A673 (cell line): Measurements from ENCODE around the gene CLASP2.

Source experiments
- EZH2 ChIP-seq: fragments of 200-600 bp; sonication (generic); IDR thresholded peaks from 2 replicates; pipeline ENCODE4 v1.6.1; 2017; ENCODE audit warnings: borderline replicate concordance, low read depth, mild to moderate bottlenecking, mixed read lengths, antibody characterized with exemption, low read length; ENCODE audit not compliant: poor library complexity, severe bottlenecking
- TF ChIP-seq, protein P1 (sequence below): fragments of 300-800, 200-600 bp; sonication (generic); conservative IDR thresholded peaks from 2 replicates; pipeline ENCODE4 v1.5.1; 2017; ENCODE audit warnings: low read depth, mild to moderate bottlenecking, antibody characterized with exemption, low read length, moderate library complexity, mixed read lengths

DNA sequence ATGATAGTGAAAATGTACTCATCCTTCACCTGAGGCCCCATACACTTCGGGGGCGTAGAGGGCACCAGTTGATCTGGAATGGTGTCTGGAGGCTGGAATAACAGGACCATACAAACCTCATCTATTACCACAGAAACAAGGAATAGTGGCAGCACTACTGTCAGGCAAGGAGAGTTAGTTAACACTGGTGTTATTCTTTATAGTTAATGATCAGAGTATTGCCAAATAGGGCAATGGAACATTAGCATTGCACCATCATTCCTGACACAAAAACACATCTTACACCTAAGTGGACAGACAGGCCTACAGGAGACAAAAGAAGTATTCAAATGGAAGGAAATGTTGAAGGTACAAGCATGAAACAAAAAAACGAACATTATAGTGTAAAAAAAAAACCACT is 140.9 kb downstream of the CLASP2 start:
- TF ChIP-seq, protein P1, sequence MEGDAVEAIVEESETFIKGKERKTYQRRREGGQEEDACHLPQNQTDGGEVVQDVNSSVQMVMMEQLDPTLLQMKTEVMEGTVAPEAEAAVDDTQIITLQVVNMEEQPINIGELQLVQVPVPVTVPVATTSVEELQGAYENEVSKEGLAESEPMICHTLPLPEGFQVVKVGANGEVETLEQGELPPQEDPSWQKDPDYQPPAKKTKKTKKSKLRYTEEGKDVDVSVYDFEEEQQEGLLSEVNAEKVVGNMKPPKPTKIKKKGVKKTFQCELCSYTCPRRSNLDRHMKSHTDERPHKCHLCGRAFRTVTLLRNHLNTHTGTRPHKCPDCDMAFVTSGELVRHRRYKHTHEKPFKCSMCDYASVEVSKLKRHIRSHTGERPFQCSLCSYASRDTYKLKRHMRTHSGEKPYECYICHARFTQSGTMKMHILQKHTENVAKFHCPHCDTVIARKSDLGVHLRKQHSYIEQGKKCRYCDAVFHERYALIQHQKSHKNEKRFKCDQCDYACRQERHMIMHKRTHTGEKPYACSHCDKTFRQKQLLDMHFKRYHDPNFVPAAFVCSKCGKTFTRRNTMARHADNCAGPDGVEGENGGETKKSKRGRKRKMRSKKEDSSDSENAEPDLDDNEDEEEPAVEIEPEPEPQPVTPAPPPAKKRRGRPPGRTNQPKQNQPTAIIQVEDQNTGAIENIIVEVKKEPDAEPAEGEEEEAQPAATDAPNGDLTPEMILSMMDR, result no peak
- TF ChIP-seq EZH2, result no peak
